GM03348 (cell line): ENCODE measurements around the gene CASP1.

Experiments used
- DNase-seq: peaks from one replicate; pipeline ENCODE4 v3.0.0; 2012; ENCODE audit warnings: low spot score

The CASP1 gene

DNA sequence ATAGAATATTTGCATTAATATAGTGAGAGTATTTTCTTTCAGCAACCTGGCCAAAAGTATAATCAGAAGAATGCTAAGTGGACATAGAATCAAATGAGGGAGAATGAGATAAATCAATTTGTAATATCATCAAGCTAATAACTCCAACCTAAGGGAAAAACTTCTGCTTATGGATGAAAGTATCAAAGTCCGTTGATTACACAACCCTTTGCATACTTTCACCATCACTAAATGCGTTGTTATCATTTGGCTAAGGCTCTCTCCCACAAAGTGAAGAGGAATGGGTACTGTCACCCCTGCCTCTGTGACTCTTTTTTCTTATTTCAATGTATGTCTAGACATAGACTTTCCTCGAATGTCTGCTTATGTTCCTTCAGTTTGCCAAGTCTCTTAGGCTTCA lies 50.1 kb downstream of the CASP1 start:
- no peak for DNase-seq

DNA sequence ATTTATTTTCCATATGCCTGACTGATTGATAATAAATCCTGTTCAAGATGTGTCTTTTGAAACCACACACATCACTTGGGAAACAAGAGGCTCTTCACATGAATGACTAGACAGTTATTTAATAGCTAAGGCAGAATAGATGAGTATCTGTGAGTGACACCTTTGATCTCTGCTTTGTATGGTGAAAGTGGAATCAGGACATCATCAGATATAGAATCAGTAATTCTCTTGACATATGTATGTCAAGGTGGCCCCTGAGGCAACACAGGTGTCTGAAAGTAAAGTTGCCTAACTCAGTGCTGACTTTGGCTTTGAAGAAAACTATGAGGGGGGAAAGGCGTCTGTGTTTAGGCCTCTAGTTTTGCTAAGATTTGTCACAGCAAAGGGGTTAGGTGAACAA lies 55.1 kb downstream of the CASP1 start:
- no peak for DNase-seq
